ENCODE data around the gene SIRPD. TPM values are rescaled to one million over a fixed set of nuclear protein-coding genes. Genes with fewer than 3 reads are reported as not detected.
"Not testable (repeated sequence)": the region's sequence is repeated elsewhere in the genome, so short reads cannot be mapped to it uniquely, and the experiment has no call there.

The SIRPD gene
- total and polyA plus RNA-seq, 2 of the 13 experiments (the other 11 are each of a cell fraction or from before 2014, with no cell fraction given), result not detected

GRCh38 chr20:1577313-1577712 lies 19.8 kb upstream of the SIRPD start:
- H3K4me3 ChIP-seq (replicated peaks in 1 of 3; ENCODE audit: insufficient read depth in 1 of 3, low read depth in 2 of 3, low read length in 3 of 3); H3K36me3 ChIP-seq (replicated peaks in 1 of 2; ENCODE audit: control insufficient read depth in 1 of 2, insufficient read depth in 2 of 2, low read length in 2 of 2); DNase-seq (ENCODE audit: low spot score); BruUV-seq (replicated peaks); POLR2A ChIA-PET; H3K9ac ChIP-seq (ENCODE audit: insufficient read depth, low read depth, low read length); CTCF ChIA-PET (ENCODE audit: low intra/inter-chr PET ratio, low total read pairs); H3K4me2 ChIP-seq (ENCODE audit: low read depth, low read length); FAIRE-seq; H3K27ac ChIP-seq (ENCODE audit: extremely low read length, insufficient read depth, low read length); in situ Hi-C loops (cut with HindIII; ENCODE audit: extremely low pct_ligation_motif_present, low pct_unique_long_range_greater_than_20kb); H3K9me3 ChIP-seq (ENCODE audit: low read length); H3K79me2 ChIP-seq (ENCODE audit: insufficient read depth, low read length); H4K20me1 ChIP-seq (ENCODE audit: insufficient read depth, low read length); H3K27me3 ChIP-seq (ENCODE audit: control insufficient read depth in 1 of 2, insufficient read depth in 2 of 2, low read length in 2 of 2); ATAC-seq; H2AFZ ChIP-seq (ENCODE audit: low read length); intact Hi-C loops (cut with micrococcal nuclease; ENCODE audit: unreplicated experiment); H3K4me1 ChIP-seq (ENCODE audit: insufficient read depth, low read length): not testable (repeated sequence)
- no CpG with 5 or more reads among the region's 2 CpGs for WGBS (ENCODE audit: low lambda C conversion rate)

- no peak for FAIRE-seq
- ATAC-seq, result no peak
- Histone ChIP-seq H3K36me3 (replicated peaks in 1 of 2; ENCODE audit: control insufficient read depth in 1 of 2, insufficient read depth in 2 of 2, low read length in 2 of 2) (no peaks in the 10 kb centered on the region), H3K27me3 (ENCODE audit: control insufficient read depth in 1 of 2, insufficient read depth in 2 of 2, low read length in 2 of 2) (no peaks in the 10 kb centered on the region), H2AFZ (ENCODE audit: low read length) (no peak overlapping the region), H3K4me3 (replicated peaks in 1 of 3; ENCODE audit: insufficient read depth in 1 of 3, low read depth in 2 of 3, low read length in 3 of 3) (no peak overlapping the region), H3K4me1 (ENCODE audit: insufficient read depth, low read length) (no peaks in the 10 kb centered on the region), H4K20me1 (ENCODE audit: insufficient read depth, low read length) (no peaks in the 10 kb centered on the region), H3K27ac (ENCODE audit: extremely low read length, insufficient read depth, low read length) (no peak overlapping the region), H3K4me2 (ENCODE audit: low read depth, low read length) (no peak overlapping the region), H3K9me3 (ENCODE audit: low read length) (no peaks in the 10 kb centered on the region), H3K9ac (ENCODE audit: insufficient read depth, low read depth, low read length) (no peak overlapping the region), H3K79me2 (ENCODE audit: insufficient read depth, low read length) (no peaks in the 10 kb centered on the region)
- no peak for DNase-seq (ENCODE audit: low spot score)
- ChIA-PET CTCF (ENCODE audit: low intra/inter-chr PET ratio, low total read pairs) (no interaction called here), POLR2A (no interaction called here)
- in situ Hi-C loops (cut with HindIII; ENCODE audit: extremely low pct_ligation_motif_present, low pct_unique_long_range_greater_than_20kb), result no loop called here
- intact Hi-C loops (cut with micrococcal nuclease; ENCODE audit: unreplicated experiment), result no loop called here
- no peak for TF ChIP-seq PCBP2 (optimal IDR thresholded peaks at IDR 0.05; ENCODE audit: low read depth, low read length, poor library complexity, severe bottlenecking)
- TF ChIP-seq RBFOX2 (IDR thresholded peaks at IDR 0.05; ENCODE audit: low read depth, low read length), result no peak
- no peak for TF ChIP-seq SALL1 (CRISPR knock-in tag; IDR thresholded peaks at IDR 0.05)
- no peak for TF ChIP-seq ZKSCAN8 (CRISPR knock-in tag; IDR thresholded peaks at IDR 0.05; ENCODE audit: borderline replicate concordance)
- TF ChIP-seq ZNF615 (CRISPR knock-in tag; IDR thresholded peaks at IDR 0.05; ENCODE audit: borderline replicate concordance), result no peak
- no peak for TF ChIP-seq ZNF850 (CRISPR knock-in tag; conservative IDR thresholded peaks at IDR 0.05)
- TF ChIP-seq ZNF790 (CRISPR knock-in tag; IDR thresholded peaks at IDR 0.05; ENCODE audit: borderline replicate concordance), result no peak
- TF ChIP-seq PBX3 (CRISPR knock-in tag; IDR thresholded peaks at IDR 0.05; ENCODE audit: borderline replicate concordance), result no peak
- no peak for TF ChIP-seq ZNF589 (CRISPR knock-in tag; conservative IDR thresholded peaks at IDR 0.05)
- TF ChIP-seq ZNF766 (CRISPR knock-in tag; IDR thresholded peaks at IDR 0.05; ENCODE audit: borderline replicate concordance), result no peak
- WGBS (ENCODE audit: low lambda C conversion rate), result 8% methylated on average over 3 of the region's 3 CpGs
- BruUV-seq (replicated peaks), result no TSS peak
These were observed 19.1 kb upstream of the SIRPD start for GRCh38 chr20:1576641-1577040.

- H3K9me3 ChIP-seq (ENCODE audit: low read length); H3K9ac ChIP-seq (ENCODE audit: insufficient read depth, low read depth, low read length); DNase-seq (ENCODE audit: low spot score); H3K36me3 ChIP-seq (replicated peaks in 1 of 2; ENCODE audit: control insufficient read depth in 1 of 2, insufficient read depth in 2 of 2, low read length in 2 of 2); FAIRE-seq; BruUV-seq (replicated peaks); H3K27ac ChIP-seq (ENCODE audit: extremely low read length, insufficient read depth, low read length); H3K79me2 ChIP-seq (ENCODE audit: insufficient read depth, low read length); in situ Hi-C loops (cut with HindIII; ENCODE audit: extremely low pct_ligation_motif_present, low pct_unique_long_range_greater_than_20kb); intact Hi-C loops (cut with micrococcal nuclease; ENCODE audit: unreplicated experiment); POLR2A ChIA-PET; CTCF ChIA-PET (ENCODE audit: low intra/inter-chr PET ratio, low total read pairs); H3K4me1 ChIP-seq (ENCODE audit: insufficient read depth, low read length); H3K4me2 ChIP-seq (ENCODE audit: low read depth, low read length); H3K27me3 ChIP-seq (ENCODE audit: control insufficient read depth in 1 of 2, insufficient read depth in 2 of 2, low read length in 2 of 2); H2AFZ ChIP-seq (ENCODE audit: low read length); H4K20me1 ChIP-seq (ENCODE audit: insufficient read depth, low read length); H3K4me3 ChIP-seq (replicated peaks in 1 of 3; ENCODE audit: insufficient read depth in 1 of 3, low read depth in 2 of 3, low read length in 3 of 3); ATAC-seq: not testable (repeated sequence)
- no CpG with 5 or more reads among the region's 1 CpG for WGBS (ENCODE audit: low lambda C conversion rate)
These were observed 18.5 kb upstream of the SIRPD start for GRCh38 chr20:1576003-1576402.
